ENCODE results near the gene DMWD. TPM values are rescaled to one million over a fixed set of nuclear protein-coding genes. Genes with fewer than 3 reads are reported as not detected.
A peak's percentile ranks its signal among the peaks of the same experiment; 100 is the strongest.

Gene DMWD
- total RNA-seq, 4 donors from 2014 or later: 4.4 to 103 (median 36.9) TPM

GRCh38 chr19:45765702-45766295 is 26.8 kb downstream of the DMWD start:
- intact Hi-C loops (cut with DNase I; ENCODE audit: low total_unique reads): no loop called here
- peak in 1 of 2 donors; percentile 47 for DNase-seq
- no peak overlapping the region for H3K4me3 ChIP-seq
- H3K36me3 ChIP-seq: no peaks in the 10 kb centered on the region
- TF ChIP-seq POLR2A (IDR thresholded peaks at IDR 0.05) (no peak), CTCF (IDR thresholded peaks at IDR 0.05) (no peak)
- peaks cover 12 to 37% of the 10 kb centered on the region in 2 donors for H3K4me1 ChIP-seq
- H3K9me3 ChIP-seq: no peaks in the 10 kb centered on the region
- H3K27me3 ChIP-seq: no peaks in the 10 kb centered on the region
- H3K27ac ChIP-seq: peak overlapping the region; percentile 90 to 92

GRCh38 chr19:45764945-45765701 is 27.5 kb downstream of the DMWD start:
- no peak overlapping the region for H3K4me3 ChIP-seq
- H3K4me1 ChIP-seq: peaks cover 12 to 37% of the 10 kb centered on the region in 2 donors
- no peaks in the 10 kb centered on the region for H3K9me3 ChIP-seq
- intact Hi-C loops (cut with DNase I; ENCODE audit: low total_unique reads): no loop called here
- DNase-seq: peak; percentile 34 to 40
- H3K27me3 ChIP-seq: no peaks in the 10 kb centered on the region
- H3K36me3 ChIP-seq: no peaks in the 10 kb centered on the region
- peak overlapping the region; percentile 90 to 92 for H3K27ac ChIP-seq
- TF ChIP-seq CTCF (IDR thresholded peaks at IDR 0.05) (no peak), POLR2A (IDR thresholded peaks at IDR 0.05) (no peak)

GRCh38 chr19:45764475-45764874 is 28.2 kb downstream of the DMWD start:
- no peaks in the 10 kb centered on the region for H3K9me3 ChIP-seq
- intact Hi-C loops (cut with DNase I; ENCODE audit: low total_unique reads): no loop called here
- DNase-seq: no peak
- no peak for TF ChIP-seq CTCF (IDR thresholded peaks at IDR 0.05)
- TF ChIP-seq POLR2A (IDR thresholded peaks at IDR 0.05): no peak
- no peak overlapping the region for H3K4me3 ChIP-seq
- H3K27ac ChIP-seq: peak overlapping the region; percentile 90 to 92
- H3K36me3 ChIP-seq: no peaks in the 10 kb centered on the region
- H3K4me1 ChIP-seq: peaks cover 12 to 37% of the 10 kb centered on the region in 2 donors
- no peaks in the 10 kb centered on the region for H3K27me3 ChIP-seq

- intact Hi-C loops (cut with DNase I; ENCODE audit: low total_unique reads): no loop called here
- TF ChIP-seq CTCF (IDR thresholded peaks at IDR 0.05) (no peak), POLR2A (IDR thresholded peaks at IDR 0.05) (no peak)
- H3K27ac ChIP-seq: peak overlapping the region; percentile 90 to 92
- H3K36me3 ChIP-seq: no peaks in the 10 kb centered on the region
- peak; percentile 38 to 45 for DNase-seq
- peak overlapping the region in 1 of 2 donors; percentile 20 for H3K4me3 ChIP-seq
- no peaks in the 10 kb centered on the region for H3K9me3 ChIP-seq
- H3K4me1 ChIP-seq: peaks cover 12 to 37% of the 10 kb centered on the region in 2 donors
- no peaks in the 10 kb centered on the region for H3K27me3 ChIP-seq
Measured at GRCh38 chr19:45763691-45764294, 28.9 kb downstream of the DMWD start.

All from uterus (tissue), 4 donors.